22Rv1 (cell line): ENCODE results near the gene WNT16.
"Not testable (repeated sequence)": the region's sequence is repeated elsewhere in the genome, so short reads cannot be mapped to it uniquely, and the experiment has no call there.

ENCODE experiments used
- H3K27ac ChIP-seq: fragments of 450-650 bp; 2 replicates; pipeline ENCODE4 v1.5.1; 2017
- ZFX ChIP-seq: fragments of 450-650 bp; IDR thresholded peaks from 2 replicates; pipeline ENCODE4 v1.6.1; 2017; ENCODE audit warnings: antibody characterized with exemption, borderline replicate concordance
- TF ChIP-seq, protein P1 (sequence below): fragments of 450-650 bp; IDR thresholded peaks from 2 replicates; pipeline ENCODE4 v1.5.1; 2017; ENCODE audit warnings: mild to moderate bottlenecking

WNT16 gene

DNA sequence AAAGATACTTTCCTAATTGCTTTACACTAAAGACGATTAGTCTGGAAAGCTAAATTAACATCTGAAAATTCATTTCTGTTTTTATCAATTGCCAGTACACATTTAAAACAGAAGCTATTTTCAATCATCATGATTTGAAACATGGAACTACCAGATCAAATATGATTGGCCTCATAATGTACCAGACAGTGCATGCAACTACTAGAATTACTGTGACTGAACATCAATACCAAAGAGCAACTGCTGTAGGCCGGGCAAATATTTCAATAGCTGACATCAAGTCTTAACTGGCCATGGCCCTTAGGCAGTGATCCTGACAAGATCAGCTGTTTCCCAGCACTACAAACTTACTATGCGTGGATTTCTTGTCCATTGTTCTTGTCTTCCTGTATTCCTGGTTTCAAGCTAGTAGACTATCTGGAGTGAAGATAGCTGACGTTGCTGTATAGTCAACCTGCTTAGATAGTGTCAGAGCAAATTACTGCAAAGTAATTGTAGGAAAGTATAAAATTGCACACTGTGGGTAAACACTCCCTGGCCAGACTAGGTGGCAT is 21.7 kb upstream of the WNT16 start:
- TF ChIP-seq, protein P1, sequence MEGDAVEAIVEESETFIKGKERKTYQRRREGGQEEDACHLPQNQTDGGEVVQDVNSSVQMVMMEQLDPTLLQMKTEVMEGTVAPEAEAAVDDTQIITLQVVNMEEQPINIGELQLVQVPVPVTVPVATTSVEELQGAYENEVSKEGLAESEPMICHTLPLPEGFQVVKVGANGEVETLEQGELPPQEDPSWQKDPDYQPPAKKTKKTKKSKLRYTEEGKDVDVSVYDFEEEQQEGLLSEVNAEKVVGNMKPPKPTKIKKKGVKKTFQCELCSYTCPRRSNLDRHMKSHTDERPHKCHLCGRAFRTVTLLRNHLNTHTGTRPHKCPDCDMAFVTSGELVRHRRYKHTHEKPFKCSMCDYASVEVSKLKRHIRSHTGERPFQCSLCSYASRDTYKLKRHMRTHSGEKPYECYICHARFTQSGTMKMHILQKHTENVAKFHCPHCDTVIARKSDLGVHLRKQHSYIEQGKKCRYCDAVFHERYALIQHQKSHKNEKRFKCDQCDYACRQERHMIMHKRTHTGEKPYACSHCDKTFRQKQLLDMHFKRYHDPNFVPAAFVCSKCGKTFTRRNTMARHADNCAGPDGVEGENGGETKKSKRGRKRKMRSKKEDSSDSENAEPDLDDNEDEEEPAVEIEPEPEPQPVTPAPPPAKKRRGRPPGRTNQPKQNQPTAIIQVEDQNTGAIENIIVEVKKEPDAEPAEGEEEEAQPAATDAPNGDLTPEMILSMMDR, result no peak
- no peak for TF ChIP-seq ZFX
- no peak overlapping the region for H3K27ac ChIP-seq

DNA sequence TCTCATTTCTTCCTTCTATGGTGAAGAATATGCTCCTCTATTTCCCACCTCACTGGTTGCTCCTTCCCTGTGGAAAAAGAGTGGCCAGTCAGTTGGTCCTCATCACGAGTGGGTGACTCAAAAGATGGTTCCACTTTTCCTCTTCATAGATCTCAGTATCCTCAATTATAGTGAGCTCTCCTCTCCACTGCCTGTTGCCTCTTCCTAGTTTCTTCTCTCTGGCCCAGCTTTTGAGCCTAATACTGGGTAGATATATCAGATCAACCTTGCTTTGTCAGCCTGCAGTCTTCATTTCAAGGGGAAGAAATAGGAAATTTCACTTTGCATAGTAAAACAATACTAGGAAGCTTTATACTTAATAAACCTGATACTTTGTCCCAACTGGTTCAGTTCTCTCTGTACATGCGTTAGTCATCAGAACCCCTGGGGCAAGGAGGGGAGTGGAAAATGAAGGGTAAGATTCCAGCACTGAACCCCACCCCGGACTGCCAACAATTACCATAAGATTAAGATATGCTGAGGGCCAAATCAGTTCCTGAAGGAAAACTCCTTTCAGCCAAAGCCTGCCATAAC is 15.5 kb upstream of the WNT16 start:
- TF ChIP-seq, protein P1, result no peak
- no peak for TF ChIP-seq ZFX
- no peak overlapping the region for H3K27ac ChIP-seq

DNA sequence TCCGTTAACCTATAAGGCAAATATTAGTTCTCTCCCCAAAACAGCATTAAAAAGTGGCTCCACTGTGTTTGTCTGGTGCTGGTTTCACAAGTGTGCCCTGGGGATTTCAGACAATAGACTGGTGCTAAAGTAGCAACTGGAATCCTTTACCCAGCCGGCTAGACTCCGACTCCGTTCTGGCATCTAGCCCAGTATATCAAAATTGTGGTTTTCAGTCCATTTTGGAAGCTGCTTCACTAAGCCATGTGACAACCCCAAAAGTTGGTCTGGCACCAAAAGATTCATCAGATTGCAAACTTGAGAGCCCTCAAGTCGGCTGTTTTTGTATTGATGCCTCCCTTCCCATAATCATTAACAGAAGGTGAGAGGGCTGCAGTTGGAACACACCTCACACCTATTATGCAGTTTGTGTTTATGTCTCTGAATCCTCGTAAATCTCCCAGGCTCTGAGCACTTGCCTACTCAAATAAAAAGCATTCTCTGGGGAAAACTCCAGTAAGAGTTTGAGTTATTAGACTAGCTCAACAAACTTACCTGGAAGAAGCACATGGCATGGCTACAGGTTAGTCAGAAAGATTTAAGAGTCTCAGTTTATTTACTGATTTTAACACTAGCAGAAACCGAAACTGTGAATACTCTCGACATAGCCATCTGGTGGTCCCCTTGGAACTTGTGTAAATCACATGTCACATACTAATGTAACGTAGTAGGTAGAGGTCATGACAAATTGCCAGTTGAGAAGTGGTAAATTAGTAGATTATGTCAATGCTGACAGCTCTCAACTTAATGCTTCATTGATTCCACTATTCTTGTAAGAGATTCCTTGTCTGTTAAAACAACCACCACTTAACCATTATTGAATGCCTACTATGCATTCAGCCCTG is 14.8 kb upstream of the WNT16 start:
- H3K27ac ChIP-seq, result no peak overlapping the region
- TF ChIP-seq, protein P1, result no peak
- TF ChIP-seq ZFX, result no peak

DNA sequence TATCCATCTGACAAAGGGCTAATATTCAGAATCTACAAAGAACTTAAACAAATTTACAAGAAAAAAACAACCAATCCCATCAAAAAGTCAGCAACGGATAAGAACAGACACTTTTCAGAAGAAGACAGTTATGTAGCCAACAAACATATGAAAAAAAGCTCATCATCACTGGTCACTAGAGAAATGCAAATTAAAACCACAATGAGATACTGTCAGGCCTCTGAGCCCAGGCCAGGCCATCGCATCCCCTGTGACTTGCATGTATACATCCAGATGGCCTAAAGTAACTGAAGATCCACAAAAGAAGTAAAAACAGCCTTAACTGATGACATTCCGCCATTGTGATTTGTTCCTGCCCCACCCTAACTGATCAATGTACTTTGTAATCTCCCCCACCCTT is 13.6 kb upstream of the WNT16 start:
- H3K27ac ChIP-seq, result not testable (repeated sequence)

DNA sequence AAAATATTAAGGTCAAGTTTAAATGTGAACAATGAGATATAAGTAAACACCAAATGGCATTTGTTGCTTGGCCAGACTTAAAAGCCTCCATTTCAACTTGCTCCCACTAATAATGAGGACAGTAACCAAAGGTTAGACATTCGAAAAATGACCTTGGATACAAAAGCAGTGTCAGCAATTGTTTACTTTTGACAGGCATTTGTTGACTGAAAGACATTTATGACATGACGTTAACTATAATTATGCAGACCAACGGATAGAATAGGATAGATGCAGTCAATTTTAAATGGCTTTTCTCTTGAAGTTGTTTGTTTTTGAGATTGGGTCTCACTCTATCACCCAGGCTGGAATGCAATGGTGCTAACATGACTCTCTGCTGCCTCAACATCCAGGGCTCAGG is 6.3 kb upstream of the WNT16 start:
- TF ChIP-seq ZFX, result no peak
- TF ChIP-seq, protein P1, result no peak
- H3K27ac ChIP-seq, result no peak overlapping the region

DNA sequence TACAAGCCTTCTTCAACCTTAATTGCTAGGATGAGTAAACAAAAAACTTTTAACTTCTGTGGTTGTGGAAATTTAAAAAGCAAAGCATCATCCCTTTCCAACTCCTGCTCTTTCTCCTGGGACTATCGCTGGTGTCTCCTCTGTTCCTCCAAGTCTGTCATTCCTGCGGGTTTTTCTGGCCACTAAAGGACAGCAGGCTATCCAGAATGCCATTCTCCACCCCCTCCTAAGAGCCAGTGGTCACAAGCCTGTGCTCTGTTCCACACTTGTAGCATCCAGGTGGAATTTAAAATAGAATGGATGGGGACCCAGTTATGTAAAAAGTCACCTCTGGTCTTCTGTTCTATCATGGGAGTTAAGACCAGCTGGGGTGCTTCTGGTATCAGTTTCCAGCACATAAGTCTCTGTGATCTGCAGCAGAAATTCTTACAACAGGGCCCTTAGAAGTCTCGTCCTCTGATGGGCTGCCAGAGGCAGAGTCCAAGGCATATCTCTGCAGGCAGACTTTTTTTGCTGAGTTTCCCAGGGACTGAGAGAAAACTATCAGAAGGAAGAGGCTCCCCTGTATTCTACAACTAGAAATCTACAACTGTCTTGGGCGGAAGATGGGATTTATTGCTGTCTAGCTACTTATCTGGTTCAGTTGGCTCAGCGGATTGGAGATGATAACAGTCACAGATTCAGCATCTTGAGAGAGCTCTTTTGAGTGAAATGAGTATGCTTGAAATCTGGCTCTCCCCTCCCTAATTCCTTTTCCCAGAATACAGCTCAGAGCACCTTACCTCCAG is 5.1 kb upstream of the WNT16 start:
- no peak overlapping the region for H3K27ac ChIP-seq
- TF ChIP-seq, protein P1, result no peak
- no peak for TF ChIP-seq ZFX

DNA sequence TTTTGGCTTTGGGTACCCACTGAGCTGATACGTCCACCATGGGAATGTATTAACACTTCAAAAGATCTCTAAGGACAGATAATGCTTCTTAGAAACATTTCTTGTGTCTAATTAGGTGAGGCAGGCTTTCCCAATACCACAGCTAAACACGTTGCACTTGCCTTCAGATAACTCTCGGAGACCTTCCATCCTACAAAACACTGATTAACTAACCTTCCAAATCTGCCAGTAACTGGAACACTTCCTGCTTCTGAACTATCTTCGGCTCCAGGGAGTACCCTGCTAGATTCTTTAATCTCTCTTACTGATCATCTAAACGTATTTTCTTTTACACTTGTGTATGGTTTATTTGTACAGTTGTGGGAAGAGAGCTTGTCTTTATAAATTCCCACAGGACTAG is 1.1 kb upstream of the WNT16 start:
- no peak for TF ChIP-seq ZFX
- TF ChIP-seq, protein P1, result no peak

More for the DNA sequence above, 1.1 kb upstream of the WNT16 start:
- no peak overlapping the region for H3K27ac ChIP-seq
